Activated CD4-positive, alpha-beta T cell treated with anti-CD3 and anti-CD28 coated beads for 36 hours (primary cell): ENCODE data around the gene TNFSF18. TPM values are rescaled to one million over a fixed set of nuclear protein-coding genes. Genes with fewer than 3 reads are reported as not detected.
"Not testable (repeated sequence)": the region's sequence is repeated elsewhere in the genome, so short reads cannot be mapped to it uniquely, and the experiment has no call there.

ENCODE experiments used
- ATAC-seq: fragments of 200-7000 bp; cut with Tn5 transposase; one replicate; pipeline ENCODE4 v1.10.0; 2021; ENCODE audit warnings: mild to moderate bottlenecking, moderate library complexity
- CTCF ChIA-PET: fragments of 350-600 bp; sonication (Branson Sonifier 250); formaldehyde crosslinking; loops from one replicate; lab custom pipeline; 2021; ENCODE audit warnings: antibody characterized with exemption; lab: Charles Lee
- POLR2A ChIA-PET: fragments of 350-600 bp; sonication (Branson Sonifier 250); formaldehyde crosslinking; loops from one replicate; lab custom pipeline; 2021; ENCODE audit warnings: antibody characterized with exemption, inconsistent platforms; lab: Charles Lee
- DNase-seq: peaks from one replicate; pipeline ENCODE4 v3.0.0-alpha.2; 2020
- H3K27ac Mint-ChIP-seq: one replicate; pipeline ENCODE4 v1.8.0; 2021; ENCODE audit warnings: mixed read lengths
- H3K27me3 Mint-ChIP-seq: one replicate; pipeline ENCODE4 v1.8.0; 2021; ENCODE audit warnings: mixed read lengths
- H3K36me3 Mint-ChIP-seq: one replicate; pipeline ENCODE4 v1.8.0; 2021; ENCODE audit warnings: low read depth, mixed read lengths
- H3K4me1 Mint-ChIP-seq: one replicate; pipeline ENCODE4 v1.8.0; 2021; ENCODE audit warnings: mixed read lengths
- H3K4me3 Mint-ChIP-seq: one replicate; pipeline ENCODE4 v1.8.0; 2021; ENCODE audit warnings: mild to moderate bottlenecking, moderate library complexity, mixed read lengths
- H3K9me3 Mint-ChIP-seq: one replicate; pipeline ENCODE4 v1.8.0; 2021; ENCODE audit warnings: low read depth, mixed read lengths
- intact Hi-C, 2 experiments: fragments of 100-400 bp; cut with DNase I in 1 of 2; cut with micrococcal nuclease in 1 of 2; formaldehyde crosslinking; loops; one replicate each; pipeline versions ENCODE4 v1.14.2 to v1.15.1; 2022 to 2024; cut with DNase I, micrococcal nuclease
- total RNA-seq, 2 experiments: library from RNA; stranded (reverse); gene quantifications; one replicate each; pipeline ENCODE4 v1.2.3, GENCODE V29; 2021

The TNFSF18 gene
- total RNA-seq, result not detected

- POLR2A ChIA-PET, result interaction anchor here (0.6 to 0.8 kb wide), 2 partner anchors 43 to 120 kb away, joined by 3 read pairs; no protein-coding TSS in a partner anchor
- no peaks in the 10 kb centered on the region for H3K36me3 Mint-ChIP-seq
- no peak within 1 kb of the TSS for H3K4me3 Mint-ChIP-seq
- no peak for ATAC-seq
- CTCF ChIA-PET, result interaction anchor here (0.6 to 1.0 kb wide), 3 partner anchors 225 to 309 kb away, joined by 3 read pairs; no protein-coding TSS in a partner anchor
- no peak within 1 kb of the TSS for H3K27ac Mint-ChIP-seq
- H3K9me3 Mint-ChIP-seq, result no peaks in the 10 kb centered on the region
- intact Hi-C loops, result no loop called here
- H3K27me3 Mint-ChIP-seq, result no peaks in the 10 kb centered on the region
- no peak for DNase-seq
- H3K4me1 Mint-ChIP-seq, result peaks cover 4% of the 10 kb centered on the region
Observed at GRCh38 chr1:173050865-173051264, at the start of gene TNFSF18. Gene TNFSF18, minus strand, starts transcription at chr1:173050941. Its CDS starts 45 bp downstream, at chr1:173050896.

DNA sequence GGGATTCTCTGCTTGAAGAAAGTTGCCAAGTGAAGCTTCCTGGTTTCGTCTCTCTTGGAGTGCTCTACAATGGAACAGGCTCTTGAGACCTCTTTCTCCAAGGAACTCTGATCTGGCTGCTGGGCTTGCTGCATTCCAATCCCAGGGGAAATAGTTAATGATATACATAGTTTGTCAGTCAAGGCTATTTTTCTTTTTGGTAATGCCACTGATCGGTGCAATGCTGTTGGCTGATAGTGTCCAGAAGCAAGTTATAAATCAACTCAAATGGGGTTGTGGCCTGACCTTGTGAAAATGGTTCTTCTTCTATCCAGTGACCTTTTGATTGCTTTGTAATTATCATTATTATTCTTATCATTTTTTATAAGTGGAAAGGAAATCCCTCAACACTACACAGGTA lies 48.4 kb upstream of the TNFSF18 start:
- Mint-ChIP-seq H3K36me3 (no peaks in the 10 kb centered on the region), H3K4me3 (no peak overlapping the region), H3K4me1 (no peaks in the 10 kb centered on the region), H3K9me3 (peaks cover 9% of the 10 kb centered on the region), H3K27ac (no peak overlapping the region), H3K27me3 (peaks cover 2% of the 10 kb centered on the region)
- POLR2A ChIA-PET, result no interaction called here
- intact Hi-C loops, result no loop called here
- ATAC-seq (no peak), DNase-seq (no peak)
- CTCF ChIA-PET, result no interaction called here

DNA sequence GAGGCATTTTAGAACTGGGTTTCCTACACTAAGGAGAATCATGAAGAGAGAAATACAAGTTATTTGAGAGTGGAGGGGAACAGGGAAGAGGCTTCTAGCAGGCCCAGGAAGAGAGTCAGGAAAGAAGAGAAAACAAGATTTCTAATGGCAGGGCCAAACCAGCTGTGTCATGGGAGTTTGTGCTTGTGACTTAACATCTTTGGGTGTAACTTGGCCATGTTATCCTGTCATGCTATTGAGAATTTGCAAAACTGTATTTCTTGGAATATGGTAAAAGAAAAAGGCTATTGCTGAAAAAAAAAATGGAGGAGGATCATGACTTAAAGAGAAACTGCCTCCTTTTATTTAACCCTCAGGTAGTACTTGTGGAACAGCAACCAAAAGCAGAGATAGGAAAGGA lies 47.4 kb upstream of the TNFSF18 start:
- no peak overlapping the region for H3K4me3 Mint-ChIP-seq
- intact Hi-C loops, result no loop called here
- no peaks in the 10 kb centered on the region for H3K4me1 Mint-ChIP-seq
- ATAC-seq, result no peak
- H3K9me3 Mint-ChIP-seq, result peaks cover 4% of the 10 kb centered on the region
- no peak for DNase-seq
- CTCF ChIA-PET, result no interaction called here
- H3K36me3 Mint-ChIP-seq, result no peaks in the 10 kb centered on the region
- H3K27ac Mint-ChIP-seq, result no peak overlapping the region
- H3K27me3 Mint-ChIP-seq, result peaks cover 2% of the 10 kb centered on the region
- POLR2A ChIA-PET, result no interaction called here

DNA sequence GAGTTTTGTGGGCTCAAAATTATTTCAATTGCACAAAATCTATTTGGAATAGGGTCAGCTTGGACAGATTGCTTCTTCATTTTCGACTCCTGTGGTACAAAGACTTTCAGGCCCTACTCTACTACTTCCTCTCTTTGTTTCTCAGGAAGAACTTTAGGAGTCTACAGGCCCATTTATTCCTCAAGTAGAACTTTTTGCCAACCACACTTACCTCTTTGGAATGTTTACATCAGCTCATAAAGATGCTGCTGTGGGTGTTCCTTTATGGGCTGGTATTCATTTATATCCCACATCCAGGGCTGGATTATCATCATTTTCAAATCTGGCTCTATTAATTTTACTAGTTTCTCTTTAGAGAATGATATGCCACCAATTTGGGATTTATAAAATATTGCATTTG lies 46.3 kb upstream of the TNFSF18 start:
- CTCF ChIA-PET, result interaction anchor here (0.6 kb wide), 1 partner anchor 25 kb away, joined by 3 read pairs; no protein-coding TSS in a partner anchor
- no peak for ATAC-seq
- H3K27ac Mint-ChIP-seq, result no peak overlapping the region
- DNase-seq, result no peak
- no peaks in the 10 kb centered on the region for H3K4me1 Mint-ChIP-seq
- no peaks in the 10 kb centered on the region for H3K36me3 Mint-ChIP-seq
- no peaks in the 10 kb centered on the region for H3K9me3 Mint-ChIP-seq
- intact Hi-C loops, result no loop called here
- no peak overlapping the region for H3K4me3 Mint-ChIP-seq
- H3K27me3 Mint-ChIP-seq, result peaks cover 2% of the 10 kb centered on the region
- POLR2A ChIA-PET, result no interaction called here

- Mint-ChIP-seq H3K36me3 (no peaks in the 10 kb centered on the region), H3K27ac (no peak overlapping the region), H3K9me3 (no peaks in the 10 kb centered on the region), H3K27me3 (peaks cover 2% of the 10 kb centered on the region), H3K4me3 (no peak overlapping the region), H3K4me1 (no peaks in the 10 kb centered on the region)
- intact Hi-C loops, result no loop called here
- ChIA-PET CTCF (no interaction called here), POLR2A (no interaction called here)
- DNase-seq (no peak), ATAC-seq (no peak)
Observed at GRCh38 chr1:173095632-173096031, 44.9 kb upstream of the TNFSF18 start.

DNA sequence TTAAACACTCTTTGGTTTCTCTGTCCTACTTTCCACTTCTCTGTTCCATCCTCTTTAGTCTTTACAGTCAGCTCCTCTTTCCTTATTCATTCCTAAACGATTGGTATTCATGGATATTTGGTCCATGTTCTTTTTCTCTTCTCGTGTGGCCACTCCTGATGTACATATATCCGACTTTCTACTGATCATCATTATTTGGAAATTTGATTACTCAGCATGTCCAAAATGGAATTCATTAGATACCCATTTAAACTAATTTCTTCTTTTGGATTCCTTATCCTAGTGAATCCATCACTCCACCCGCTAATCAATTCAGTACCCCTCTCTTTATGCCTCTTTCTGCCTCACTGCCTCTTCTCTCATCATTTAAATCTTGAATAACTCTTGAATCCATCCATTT lies 43.8 kb upstream of the TNFSF18 start:
- Mint-ChIP-seq H3K9me3 (no peaks in the 10 kb centered on the region), H3K4me1 (no peaks in the 10 kb centered on the region), H3K27me3 (peaks cover 2% of the 10 kb centered on the region), H3K27ac (no peak overlapping the region), H3K36me3 (no peaks in the 10 kb centered on the region), H3K4me3 (no peak overlapping the region)
- intact Hi-C loops, result no loop called here
- ChIA-PET CTCF (interaction anchor here (1.1 kb wide), 1 partner anchor 51 kb away, joined by 3 read pairs; no protein-coding TSS in a partner anchor), POLR2A (no interaction called here)
- ATAC-seq (no peak), DNase-seq (no peak)

GRCh38 chr1:173093691-173094445 lies 43.1 kb upstream of the TNFSF18 start:
- intact Hi-C loops, result no loop called here
- H3K27me3 Mint-ChIP-seq, result peaks cover 2% of the 10 kb centered on the region
- H3K4me3 Mint-ChIP-seq, result no peak overlapping the region
- DNase-seq, result no peak
- POLR2A ChIA-PET, result interaction anchor here (0.6 kb wide), 1 partner anchor 315 kb away, joined by 3 read pairs; no protein-coding TSS in a partner anchor
- H3K9me3 Mint-ChIP-seq, result no peaks in the 10 kb centered on the region
- no peak overlapping the region for H3K27ac Mint-ChIP-seq
- no peaks in the 10 kb centered on the region for H3K36me3 Mint-ChIP-seq
- no peak for ATAC-seq
- CTCF ChIA-PET, result interaction anchor here (1.1 to 1.2 kb wide), 2 partner anchors 29 to 50 kb away, joined by 3 to 4 read pairs; no protein-coding TSS in a partner anchor
- H3K4me1 Mint-ChIP-seq, result no peaks in the 10 kb centered on the region

DNA sequence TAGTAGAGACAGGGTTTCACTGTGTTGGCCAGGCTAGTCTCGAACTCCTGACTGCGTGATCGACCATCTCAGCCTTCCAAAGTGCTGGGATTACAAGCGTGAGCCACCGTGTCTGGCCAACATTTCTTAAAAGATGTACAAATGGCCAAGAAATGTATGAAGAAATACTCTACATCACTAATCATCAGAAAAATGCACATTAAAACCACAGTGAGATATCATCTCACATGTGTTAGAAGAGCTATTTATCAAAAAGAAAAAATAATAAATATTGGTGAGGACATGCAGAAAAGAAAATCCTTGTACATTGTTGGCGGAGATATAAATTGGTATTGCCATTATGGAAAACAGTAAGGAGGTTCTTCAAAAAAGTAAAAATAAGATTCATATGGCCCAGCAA lies 33.6 kb upstream of the TNFSF18 start:
- Mint-ChIP-seq H3K27me3 (peaks cover 3% of the 10 kb centered on the region), H3K4me3 (no peak overlapping the region), H3K27ac (no peak overlapping the region), H3K4me1 (no peaks in the 10 kb centered on the region), H3K36me3 (no peaks in the 10 kb centered on the region), H3K9me3 (peaks cover 1% of the 10 kb centered on the region)
- ChIA-PET CTCF (interaction anchor here (0.6 to 0.7 kb wide), 2 partner anchors 246 to 637 kb away, joined by 3 to 4 read pairs; no protein-coding TSS in a partner anchor), POLR2A (no interaction called here)
- intact Hi-C loops, result no loop called here
- no peak for ATAC-seq
- no peak for DNase-seq

DNA sequence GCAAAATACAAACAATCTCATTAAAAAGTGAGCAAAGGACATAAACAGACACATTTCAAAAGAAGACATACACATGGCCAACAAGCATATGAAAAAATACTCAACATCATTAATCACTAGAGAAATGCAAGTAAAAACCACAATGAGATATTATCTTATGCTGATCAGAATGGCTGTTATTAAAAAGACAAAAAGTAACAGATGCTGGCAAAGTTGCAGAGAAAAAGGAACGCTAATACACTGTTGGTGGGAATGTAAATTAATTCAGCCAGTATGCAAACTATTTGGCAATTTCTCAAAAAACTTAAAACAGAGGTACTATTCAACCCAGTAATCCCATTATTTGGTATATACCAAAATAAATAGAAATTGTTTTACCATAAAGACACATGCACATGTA lies 32.2 kb upstream of the TNFSF18 start:
- H3K9me3 Mint-ChIP-seq, result peaks cover 1% of the 10 kb centered on the region
- no peaks in the 10 kb centered on the region for H3K4me1 Mint-ChIP-seq
- intact Hi-C loops, result no loop called here
- no peak for ATAC-seq
- no peak for DNase-seq
- no peak overlapping the region for H3K27ac Mint-ChIP-seq
- peaks cover 3% of the 10 kb centered on the region for H3K27me3 Mint-ChIP-seq
- ChIA-PET CTCF (no interaction called here), POLR2A (no interaction called here)
- H3K36me3 Mint-ChIP-seq, result no peaks in the 10 kb centered on the region
- H3K4me3 Mint-ChIP-seq, result no peak overlapping the region

- intact Hi-C loops, ATAC-seq, H3K4me1 Mint-ChIP-seq, H3K36me3 Mint-ChIP-seq, H3K4me3 Mint-ChIP-seq, POLR2A ChIA-PET, H3K27ac Mint-ChIP-seq, H3K27me3 Mint-ChIP-seq, H3K9me3 Mint-ChIP-seq, DNase-seq: not testable (repeated sequence)
- CTCF ChIA-PET, result interaction anchor here (0.6 kb wide), 1 partner anchor 217 kb away, joined by 3 read pairs; no protein-coding TSS in a partner anchor
Observed at GRCh38 chr1:173074217-173074616, 23.5 kb upstream of the TNFSF18 start.

- POLR2A ChIA-PET, result no interaction called here
- DNase-seq (no peak), ATAC-seq (no peak)
- H3K4me1 Mint-ChIP-seq, result no peaks in the 10 kb centered on the region
- no peak overlapping the region for H3K4me3 Mint-ChIP-seq
- H3K27ac Mint-ChIP-seq, result no peak overlapping the region
- CTCF ChIA-PET, result no interaction called here
- H3K9me3 Mint-ChIP-seq, result no peaks in the 10 kb centered on the region
- no peaks in the 10 kb centered on the region for H3K27me3 Mint-ChIP-seq
- intact Hi-C loops, result no loop called here
- H3K36me3 Mint-ChIP-seq, result no peaks in the 10 kb centered on the region
Observed at GRCh38 chr1:173064011-173064410, 13.3 kb upstream of the TNFSF18 start.

GRCh38 chr1:173063171-173063570 lies 12.4 kb upstream of the TNFSF18 start:
- H3K27me3 Mint-ChIP-seq, result no peaks in the 10 kb centered on the region
- no peaks in the 10 kb centered on the region for H3K4me1 Mint-ChIP-seq
- ChIA-PET CTCF (no interaction called here), POLR2A (no interaction called here)
- no peaks in the 10 kb centered on the region for H3K9me3 Mint-ChIP-seq
- no peak overlapping the region for H3K27ac Mint-ChIP-seq
- ATAC-seq, result no peak
- no peak overlapping the region for H3K4me3 Mint-ChIP-seq
- intact Hi-C loops, result no loop called here
- no peak for DNase-seq
- no peaks in the 10 kb centered on the region for H3K36me3 Mint-ChIP-seq
